Neural cell (in vitro differentiated cells): ENCODE data around the gene FCRL4. TPM values are rescaled to one million over a fixed set of nuclear protein-coding genes. Genes with fewer than 3 reads are reported as not detected.

Source experiments
- H2AFZ ChIP-seq: fragments of 200-600, 300-800 bp; sonication (generic), shearing (Covaris generic); 2 replicates; pipeline ENCODE4 v1.6.0; 2014; ENCODE audit warnings: low read depth, mild to moderate bottlenecking, antibody characterized with exemption, low read length, moderate library complexity
- H3F3A ChIP-seq: fragments of 200-600 bp; shearing (Covaris generic); 2 replicates; pipeline ENCODE4 v1.6.1; 2016; ENCODE audit warnings: mild to moderate bottlenecking, moderate library complexity, mixed read lengths, antibody characterized with exemption, low read length; ENCODE audit not compliant: insufficient read depth, poor library complexity, severe bottlenecking
- H3K27ac ChIP-seq: fragments of 200-600, 300-800 bp; sonication (generic), shearing (Covaris generic); 2 replicates; pipeline ENCODE4 v1.5.1; 2014; ENCODE audit warnings: mild to moderate bottlenecking, low read length, moderate library complexity
- H3K27me3 ChIP-seq: fragments of 300-800, 200-600 bp; sonication (generic), shearing (Covaris generic); 2 replicates; pipeline ENCODE4 v1.6.0; 2014; ENCODE audit warnings: mild to moderate bottlenecking, low read depth, low read length, moderate library complexity; ENCODE audit not compliant: insufficient read depth
- H3K36me3 ChIP-seq: fragments of 300-800, 200-600 bp; sonication (generic), shearing (Covaris generic); 2 replicates; pipeline ENCODE4 v1.5.1; 2014; ENCODE audit warnings: mild to moderate bottlenecking, antibody characterized with exemption, low read length, moderate library complexity; ENCODE audit not compliant: insufficient read depth
- H3K4me2 ChIP-seq: fragments of 300-800, 200-600 bp; sonication (generic), shearing (Covaris generic); 2 replicates; pipeline ENCODE4 v1.6.0; 2014; ENCODE audit warnings: mild to moderate bottlenecking, low read length
- H3K4me3 ChIP-seq: fragments of 300-800, 200-600 bp; sonication (generic), shearing (Covaris generic); 2 replicates; pipeline ENCODE4 v1.5.1; 2014; ENCODE audit warnings: mild to moderate bottlenecking, low read length, moderate library complexity
- H3K79me2 ChIP-seq: fragments of 200-600 bp; shearing (Covaris generic); replicated peaks from 2 replicates; pipeline ENCODE4 v1.6.0; 2014; ENCODE audit warnings: mild to moderate bottlenecking, low read length, moderate library complexity; ENCODE audit not compliant: insufficient read depth
- H3K9ac ChIP-seq: fragments of 300-800, 200-600 bp; sonication (generic), shearing (Covaris generic); 2 replicates; pipeline ENCODE4 v1.6.1; 2016; ENCODE audit warnings: mild to moderate bottlenecking, low read length, mixed read lengths
- H3K9me2 ChIP-seq: fragments of 200-600 bp; shearing (Covaris generic); 2 replicates; pipeline ENCODE4 v1.6.1; 2016; ENCODE audit warnings: mild to moderate bottlenecking, low read length, mixed read lengths; ENCODE audit not compliant: insufficient read depth
- H3K9me3 ChIP-seq: fragments of 200-600, 300-800 bp; sonication (generic), shearing (Covaris generic); 2 replicates; pipeline ENCODE4 v1.6.1; 2016; ENCODE audit warnings: mild to moderate bottlenecking, mixed run types, low read length, moderate library complexity, mixed read lengths
- H4K20me1 ChIP-seq: fragments of 200-600 bp; shearing (Covaris generic); 2 replicates; pipeline ENCODE4 v1.6.1; 2016; ENCODE audit warnings: mild to moderate bottlenecking, mixed run types; ENCODE audit not compliant: insufficient read depth
- EP300 ChIP-seq: fragments of 450-650 bp; conservative IDR thresholded peaks from 2 replicates; pipeline ENCODE4 v1.6.1; 2014; ENCODE audit warnings: antibody characterized with exemption, mild to moderate bottlenecking, moderate library complexity; ENCODE audit not compliant: poor library complexity, severe bottlenecking
- EZH2 ChIP-seq: fragments of 200-600, 300-800 bp; shearing (Covaris generic), sonication (generic); IDR thresholded peaks from 2 replicates; pipeline ENCODE4 v1.6.1; 2014; ENCODE audit warnings: antibody characterized with exemption, low read length, borderline replicate concordance, mild to moderate bottlenecking; ENCODE audit not compliant: insufficient read depth, poor library complexity, severe bottlenecking
- MXI1 ChIP-seq: fragments of 450-650 bp; conservative IDR thresholded peaks from 2 replicates; pipeline ENCODE4 v1.6.1; 2014; ENCODE audit warnings: antibody characterized with exemption, mild to moderate bottlenecking; ENCODE audit not compliant: poor library complexity, severe bottlenecking
- POLR2AphosphoS5 ChIP-seq: IDR thresholded peaks from 2 replicates; pipeline ENCODE4 v1.6.1; 2012
- RAD21 ChIP-seq: fragments of 450-650 bp; conservative IDR thresholded peaks from 2 replicates; pipeline ENCODE4 v1.6.1; 2014; ENCODE audit warnings: antibody characterized with exemption, mild to moderate bottlenecking, moderate library complexity
- REST ChIP-seq: IDR thresholded peaks from 2 replicates; pipeline ENCODE4 v1.6.1; 2012; ENCODE audit warnings: borderline replicate concordance
- SMC3 ChIP-seq: fragments of 450-650 bp; conservative IDR thresholded peaks from 2 replicates; pipeline ENCODE4 v1.6.1; 2014; ENCODE audit warnings: antibody characterized with exemption, mild to moderate bottlenecking, moderate library complexity; ENCODE audit not compliant: poor library complexity
- TAF1 ChIP-seq: IDR thresholded peaks from 2 replicates; pipeline ENCODE4 v1.6.1; 2012; ENCODE audit warnings: low read depth
- polyA plus RNA-seq: library from polyadenylated mRNA; depleted of rRNA; stranded (reverse); fragments of >200 nt; gene quantifications from 2 replicates; pipeline ENCODE4 v1.2.3, GENCODE V29; 2014
- TF ChIP-seq, protein P1 (sequence below): fragments of 450-650 bp; IDR thresholded peaks from 2 replicates; pipeline ENCODE4 v1.5.1; 2014; ENCODE audit warnings: antibody characterized with exemption, mild to moderate bottlenecking, moderate library complexity; ENCODE audit not compliant: poor library complexity, severe bottlenecking

FCRL4 gene
- polyA plus RNA-seq, 1 donor from 2014 or later, result not detected

DNA sequence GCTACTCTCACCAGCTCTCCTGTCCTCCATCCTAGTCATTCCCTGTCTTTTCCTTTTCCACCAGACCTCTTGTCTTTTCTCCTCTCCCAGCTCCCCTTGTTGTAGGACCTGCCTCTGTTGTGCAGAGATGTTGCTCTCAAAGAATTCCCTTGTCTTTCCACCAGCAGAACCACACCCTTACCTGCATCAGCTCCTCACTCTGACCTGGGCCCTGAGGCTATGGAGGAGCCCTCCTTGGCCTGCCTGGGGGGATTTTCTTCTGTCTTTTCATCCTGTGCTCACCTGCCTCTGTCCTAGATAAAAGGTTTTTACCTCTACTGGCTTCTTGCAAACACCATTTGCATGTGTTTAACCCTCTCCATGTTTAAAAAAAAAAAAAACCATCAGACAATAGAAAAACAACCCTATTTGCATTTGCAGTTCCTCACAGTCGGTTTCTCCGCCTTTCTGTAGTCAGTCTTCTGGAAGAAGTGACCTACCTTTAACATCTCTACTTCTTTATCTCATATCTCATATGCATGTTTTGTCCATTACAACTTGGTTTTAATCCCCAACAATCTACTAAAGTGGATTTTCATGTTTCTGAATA, 57.6 kb downstream of the FCRL4 start:
- Histone ChIP-seq H3K27me3 (no peaks in the 10 kb centered on the region), H3K9me3 (no peaks in the 10 kb centered on the region), H2AFZ (no peak overlapping the region), H3K36me3 (no peaks in the 10 kb centered on the region), H3F3A (no peaks in the 10 kb centered on the region), H3K4me3 (no peak overlapping the region), H3K27ac (no peak overlapping the region), H4K20me1 (no peaks in the 10 kb centered on the region), H3K79me2 (no peaks in the 10 kb centered on the region), H3K9me2 (no peaks in the 10 kb centered on the region), H3K9ac (no peak overlapping the region), H3K4me2 (no peak overlapping the region)
- TF ChIP-seq EZH2, result no peak
- TF ChIP-seq POLR2AphosphoS5, result no peak
- TF ChIP-seq, protein P1, sequence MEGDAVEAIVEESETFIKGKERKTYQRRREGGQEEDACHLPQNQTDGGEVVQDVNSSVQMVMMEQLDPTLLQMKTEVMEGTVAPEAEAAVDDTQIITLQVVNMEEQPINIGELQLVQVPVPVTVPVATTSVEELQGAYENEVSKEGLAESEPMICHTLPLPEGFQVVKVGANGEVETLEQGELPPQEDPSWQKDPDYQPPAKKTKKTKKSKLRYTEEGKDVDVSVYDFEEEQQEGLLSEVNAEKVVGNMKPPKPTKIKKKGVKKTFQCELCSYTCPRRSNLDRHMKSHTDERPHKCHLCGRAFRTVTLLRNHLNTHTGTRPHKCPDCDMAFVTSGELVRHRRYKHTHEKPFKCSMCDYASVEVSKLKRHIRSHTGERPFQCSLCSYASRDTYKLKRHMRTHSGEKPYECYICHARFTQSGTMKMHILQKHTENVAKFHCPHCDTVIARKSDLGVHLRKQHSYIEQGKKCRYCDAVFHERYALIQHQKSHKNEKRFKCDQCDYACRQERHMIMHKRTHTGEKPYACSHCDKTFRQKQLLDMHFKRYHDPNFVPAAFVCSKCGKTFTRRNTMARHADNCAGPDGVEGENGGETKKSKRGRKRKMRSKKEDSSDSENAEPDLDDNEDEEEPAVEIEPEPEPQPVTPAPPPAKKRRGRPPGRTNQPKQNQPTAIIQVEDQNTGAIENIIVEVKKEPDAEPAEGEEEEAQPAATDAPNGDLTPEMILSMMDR, result no peak
- no peak for TF ChIP-seq EP300
- no peak for TF ChIP-seq MXI1
- TF ChIP-seq TAF1, result no peak
- no peak for TF ChIP-seq RAD21
- no peak for TF ChIP-seq REST
- TF ChIP-seq SMC3, result no peak

DNA sequence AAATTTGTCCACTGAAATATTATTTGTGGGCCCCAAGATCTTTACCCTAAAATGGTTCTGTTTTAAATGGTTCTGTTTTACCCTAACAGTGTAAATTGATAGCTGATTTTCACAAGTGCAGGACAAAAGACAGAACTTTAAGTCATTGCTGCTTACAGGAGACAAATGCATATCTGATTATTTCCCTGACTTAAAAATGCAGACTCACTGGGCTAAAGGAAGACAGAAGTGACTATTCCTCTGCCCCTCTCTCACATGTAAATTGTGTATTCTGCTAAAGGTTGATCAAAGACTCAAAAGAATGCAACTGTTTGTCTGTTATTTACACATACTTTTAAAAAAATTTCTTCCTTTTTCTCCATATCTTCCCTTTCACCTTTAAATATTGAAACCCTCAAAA, 58.3 kb downstream of the FCRL4 start:
- H3K36me3 ChIP-seq, result no peaks in the 10 kb centered on the region
- H3K4me2 ChIP-seq, result no peak overlapping the region
- no peaks in the 10 kb centered on the region for H3K79me2 ChIP-seq
- no peak overlapping the region for H3K9ac ChIP-seq
- H3K9me2 ChIP-seq, result no peaks in the 10 kb centered on the region
- H3K4me3 ChIP-seq, result no peak overlapping the region
- H3K9me3 ChIP-seq, result no peaks in the 10 kb centered on the region
- TF ChIP-seq POLR2AphosphoS5 (no peak), TAF1 (no peak), REST (no peak)
- H3K27me3 ChIP-seq, result no peaks in the 10 kb centered on the region
- no peak overlapping the region for H3K27ac ChIP-seq
- no peaks in the 10 kb centered on the region for H3F3A ChIP-seq
- H2AFZ ChIP-seq, result no peak overlapping the region
- H4K20me1 ChIP-seq, result no peaks in the 10 kb centered on the region
